Muscle layer of colon (tissue), 2 donors: ENCODE data around the gene ARID1B.
A peak's percentile ranks its signal among the peaks of the same experiment; 100 is the strongest.

Source experiments
- H3K27ac ChIP-seq: one replicate; pipeline ENCODE4 v1.7.0; 2013; ENCODE audit warnings: low read depth, mild to moderate bottlenecking, low read length, moderate library complexity
- H3K27me3 ChIP-seq, 2 donors: one replicate each; pipeline ENCODE4 v1.7.0; 2013; ENCODE audit warnings: low read length in 2 of 2, mild to moderate bottlenecking in 2 of 2; ENCODE audit not compliant: insufficient read depth in 2 of 2, control insufficient read depth in 1 of 2
- H3K36me3 ChIP-seq: one replicate; pipeline ENCODE4 v1.7.0; 2013; ENCODE audit warnings: mild to moderate bottlenecking, low read length; ENCODE audit not compliant: insufficient read depth
- H3K4me1 ChIP-seq: one replicate; pipeline ENCODE4 v1.7.0; 2013; ENCODE audit warnings: mild to moderate bottlenecking, low read length; ENCODE audit not compliant: insufficient read depth
- H3K4me3 ChIP-seq, 2 donors: one replicate each; pipeline ENCODE4 v1.7.0; 2013; ENCODE audit warnings: low read length in 2 of 2, low read depth in 1 of 2, mild to moderate bottlenecking in 1 of 2, moderate library complexity in 1 of 2
- H3K9ac ChIP-seq: one replicate; pipeline ENCODE4 v1.7.0; 2013; ENCODE audit warnings: low read length
- H3K9me3 ChIP-seq: one replicate; pipeline ENCODE4 v1.7.0; 2013; ENCODE audit warnings: mild to moderate bottlenecking, low read length
- donor health status: abdominal sarcoma.
- donor health status: Adenocarcinoma of cecum.

ARID1B gene

GRCh38 chr6:157008568-157008967 is 231.4 kb downstream of the ARID1B start:
- Histone ChIP-seq H3K4me1 (peaks cover 15% of the 10 kb centered on the region), H3K4me3 (no peak overlapping the region), H3K27me3 (no peaks in the 10 kb centered on the region), H3K9me3 (no peaks in the 10 kb centered on the region), H3K9ac (no peak overlapping the region), H3K36me3 (no peaks in the 10 kb centered on the region), H3K27ac (no peak overlapping the region)

- Histone ChIP-seq H3K4me1 (peaks cover 6% of the 10 kb centered on the region), H3K9me3 (no peaks in the 10 kb centered on the region), H3K27me3 (no peaks in the 10 kb centered on the region), H3K4me3 (no peak overlapping the region), H3K9ac (no peak overlapping the region), H3K27ac (no peak overlapping the region), H3K36me3 (no peaks in the 10 kb centered on the region)
These were observed 235.2 kb downstream of the ARID1B start for GRCh38 chr6:157012355-157012754.

DNA sequence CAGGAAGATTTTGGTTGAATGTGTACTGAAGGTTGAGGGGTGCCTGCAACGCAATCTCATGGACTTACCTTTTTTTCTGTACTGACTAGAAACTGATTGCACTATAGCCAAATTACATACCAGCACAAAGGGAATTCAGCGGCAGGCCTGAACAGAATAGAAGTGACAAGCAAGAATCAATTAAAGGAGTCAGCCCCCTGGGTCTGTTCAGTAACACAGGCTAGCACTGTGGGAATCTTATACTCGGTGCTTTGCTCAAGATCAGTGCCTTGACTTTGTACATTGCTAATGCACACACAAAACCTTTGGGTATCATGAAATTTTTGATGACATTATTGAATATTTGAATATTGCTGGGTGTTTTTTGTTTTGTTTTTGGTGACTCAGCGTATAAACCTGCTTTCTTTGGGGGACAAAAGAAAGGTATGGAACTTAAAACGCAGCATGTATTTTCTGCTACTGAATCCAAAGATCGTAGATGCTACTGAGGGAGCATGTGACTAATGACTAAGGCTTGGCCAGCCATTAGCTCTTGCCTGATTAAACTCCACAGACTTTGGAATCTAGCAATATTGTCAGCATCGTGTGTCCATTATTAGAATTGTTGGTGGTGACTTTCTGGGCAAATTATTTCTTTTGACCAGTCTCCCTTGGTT is 236.6 kb downstream of the ARID1B start:
- Histone ChIP-seq H3K27ac (no peak overlapping the region), H3K9ac (no peak overlapping the region), H3K36me3 (no peaks in the 10 kb centered on the region), H3K4me1 (peaks cover 11% of the 10 kb centered on the region), H3K4me3 (no peak overlapping the region), H3K27me3 (no peaks in the 10 kb centered on the region), H3K9me3 (no peaks in the 10 kb centered on the region)

- Histone ChIP-seq H3K4me1 (peaks cover 22% of the 10 kb centered on the region), H3K36me3 (no peaks in the 10 kb centered on the region), H3K27me3 (no peaks in the 10 kb centered on the region), H3K27ac (no peak overlapping the region), H3K4me3 (no peak overlapping the region), H3K9ac (no peak overlapping the region), H3K9me3 (no peaks in the 10 kb centered on the region)
These were observed 237.7 kb downstream of the ARID1B start for GRCh38 chr6:157014871-157015270.

- H3K4me3 ChIP-seq = no peak overlapping the region
- peaks cover 23% of the 10 kb centered on the region for H3K4me1 ChIP-seq
- H3K9me3 ChIP-seq = no peaks in the 10 kb centered on the region
- no peak overlapping the region for H3K9ac ChIP-seq
- no peaks in the 10 kb centered on the region for H3K27me3 ChIP-seq
- no peaks in the 10 kb centered on the region for H3K36me3 ChIP-seq
- H3K27ac ChIP-seq = no peak overlapping the region
These were observed 239.8 kb downstream of the ARID1B start for GRCh38 chr6:157017022-157017421.

GRCh38 chr6:157017861-157018260 is 240.7 kb downstream of the ARID1B start:
- Histone ChIP-seq H3K4me3 (no peak overlapping the region), H3K9me3 (no peaks in the 10 kb centered on the region), H3K27ac (no peak overlapping the region), H3K9ac (no peak overlapping the region), H3K27me3 (no peaks in the 10 kb centered on the region), H3K36me3 (no peaks in the 10 kb centered on the region), H3K4me1 (peaks cover 29% of the 10 kb centered on the region)

GRCh38 chr6:157019115-157019641 is 242.0 kb downstream of the ARID1B start:
- Histone ChIP-seq H3K27ac (no peak overlapping the region), H3K4me1 (peaks cover 36% of the 10 kb centered on the region), H3K36me3 (no peaks in the 10 kb centered on the region), H3K9ac (no peak overlapping the region), H3K27me3 (no peaks in the 10 kb centered on the region), H3K4me3 (no peak overlapping the region), H3K9me3 (no peaks in the 10 kb centered on the region)

- no peak overlapping the region for H3K4me3 ChIP-seq
- H3K9me3 ChIP-seq = no peaks in the 10 kb centered on the region
- peaks cover 38% of the 10 kb centered on the region for H3K4me1 ChIP-seq
- no peaks in the 10 kb centered on the region for H3K27me3 ChIP-seq
- no peaks in the 10 kb centered on the region for H3K36me3 ChIP-seq
- H3K9ac ChIP-seq = no peak overlapping the region
- H3K27ac ChIP-seq = no peak overlapping the region
These were observed 242.6 kb downstream of the ARID1B start for GRCh38 chr6:157019733-157020132.

DNA sequence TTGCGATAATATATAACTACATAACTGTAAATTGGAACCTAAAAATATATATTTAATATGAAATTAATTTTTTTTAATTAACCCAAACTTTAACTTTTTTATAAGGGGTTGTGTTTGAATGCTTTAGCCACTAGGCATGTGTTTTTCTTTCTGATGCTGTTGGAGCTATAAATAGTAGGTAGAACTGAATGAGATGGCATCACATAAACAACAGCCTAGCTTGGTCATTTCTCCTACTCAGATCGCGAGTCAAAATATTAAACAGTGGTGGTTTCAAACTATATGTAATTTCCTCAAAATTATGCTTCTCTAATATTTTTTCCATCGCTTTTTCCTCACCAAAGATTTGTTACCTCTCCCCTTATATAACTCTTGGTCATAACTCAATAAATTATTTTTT is 243.2 kb downstream of the ARID1B start:
- Histone ChIP-seq H3K36me3 (no peaks in the 10 kb centered on the region), H3K4me1 (peaks cover 38% of the 10 kb centered on the region), H3K27ac (peak overlapping the region; percentile 93), H3K9me3 (no peaks in the 10 kb centered on the region), H3K27me3 (no peaks in the 10 kb centered on the region), H3K9ac (peak overlapping the region; percentile 72), H3K4me3 (peak overlapping the region; percentile 3 to 78)

- Histone ChIP-seq H3K4me1 (peaks cover 38% of the 10 kb centered on the region), H3K27me3 (no peaks in the 10 kb centered on the region), H3K9me3 (no peaks in the 10 kb centered on the region), H3K4me3 (peak overlapping the region; percentile 59 to 78), H3K36me3 (no peaks in the 10 kb centered on the region), H3K9ac (peak overlapping the region; percentile 72), H3K27ac (peak overlapping the region; percentile 93)
These were observed 243.7 kb downstream of the ARID1B start for GRCh38 chr6:157020881-157021343.

DNA sequence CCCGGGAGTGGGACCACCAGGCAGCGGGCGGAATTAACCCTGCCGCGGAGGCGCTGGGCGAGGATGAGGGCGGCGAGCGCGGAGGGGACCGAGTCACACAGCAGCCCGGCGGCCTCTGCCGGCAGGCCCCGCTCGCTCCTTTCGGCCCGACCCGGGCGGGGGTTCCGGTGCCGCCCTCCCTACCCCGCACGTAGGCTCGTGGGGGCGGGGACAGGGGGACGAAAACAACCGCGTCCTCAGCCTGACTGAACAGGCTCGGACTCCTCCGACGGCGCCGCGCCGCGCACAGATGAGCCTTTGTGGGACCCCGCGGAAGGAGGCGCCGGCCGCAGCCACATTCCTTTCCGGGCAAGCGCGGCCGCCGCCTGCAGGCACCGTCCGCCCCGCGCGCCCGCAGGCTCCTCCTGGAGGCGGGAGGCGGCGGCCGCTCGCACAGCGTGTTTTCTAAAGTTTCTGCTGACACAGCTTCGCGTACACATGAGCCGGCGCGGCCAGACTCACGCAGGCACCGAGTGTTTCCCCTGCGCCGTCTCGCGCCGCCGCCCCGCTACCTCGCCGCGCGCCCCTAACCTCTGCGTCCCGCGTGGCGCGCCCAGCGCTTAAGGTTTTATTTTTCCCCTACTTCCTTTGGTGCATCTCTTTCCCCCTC is 244.3 kb downstream of the ARID1B start:
- H3K9ac ChIP-seq = peak overlapping the region; percentile 50
- no peaks in the 10 kb centered on the region for H3K9me3 ChIP-seq
- no peaks in the 10 kb centered on the region for H3K36me3 ChIP-seq
- H3K27ac ChIP-seq = peak overlapping the region; percentile 93
- H3K27me3 ChIP-seq = no peaks in the 10 kb centered on the region
- H3K4me3 ChIP-seq = peak overlapping the region; percentile 59 to 78
- H3K4me1 ChIP-seq = peaks cover 38% of the 10 kb centered on the region
